Glutamatergic neuron (in vitro differentiated cells): ENCODE measurements around the gene AQP10. TPM values are rescaled to one million over a fixed set of nuclear protein-coding genes. Genes with fewer than 3 reads are reported as not detected.

Experiments used
- DNase-seq: peaks from one replicate; pipeline ENCODE4 v3.0.0; 2022
- H3K27ac Mint-ChIP-seq: one replicate; pipeline ENCODE4 v1.8.0; 2020; ENCODE audit warnings: mild to moderate bottlenecking, mixed read lengths, inconsistent platforms; ENCODE audit not compliant: unreplicated experiment
- H3K27me3 Mint-ChIP-seq: one replicate; pipeline ENCODE4 v1.8.0; 2020; ENCODE audit warnings: mild to moderate bottlenecking, moderate library complexity, mixed read lengths, inconsistent platforms; ENCODE audit not compliant: unreplicated experiment
- H3K36me3 Mint-ChIP-seq: one replicate; pipeline ENCODE4 v1.8.0; 2020; ENCODE audit warnings: mild to moderate bottlenecking, mixed read lengths, inconsistent platforms; ENCODE audit not compliant: unreplicated experiment
- H3K4me1 Mint-ChIP-seq: one replicate; pipeline ENCODE4 v1.8.0; 2020; ENCODE audit warnings: mild to moderate bottlenecking, low read depth, mixed read lengths, inconsistent platforms; ENCODE audit not compliant: unreplicated experiment
- H3K4me3 Mint-ChIP-seq: one replicate; pipeline ENCODE4 v1.8.0; 2020; ENCODE audit warnings: mild to moderate bottlenecking, mixed read lengths, inconsistent platforms; ENCODE audit not compliant: unreplicated experiment
- H3K9me3 Mint-ChIP-seq: one replicate; pipeline ENCODE4 v1.8.0; 2020; ENCODE audit warnings: mild to moderate bottlenecking, moderate library complexity, mixed read lengths, inconsistent platforms; ENCODE audit not compliant: unreplicated experiment
- CTCF ChIP-seq: fragments of 200-600 bp; sonication (generic); IDR thresholded peaks from one replicate; pipeline ENCODE4 v1.5.0; 2021; ENCODE audit not compliant: partially characterized antibody, unreplicated experiment
- total RNA-seq: library from RNA; stranded (reverse); fragmentation: NEBNext Ultra II Directional; extraction: Animal tissue kit (Norgen Biotek cat#: 25700); gene quantifications from one replicate; pipeline ENCODE4 v1.2.1, GENCODE V29; 2021; ENCODE audit not compliant: unreplicated experiment

The AQP10 gene
- total RNA-seq, 1 donor from 2014 or later, result not detected

DNA sequence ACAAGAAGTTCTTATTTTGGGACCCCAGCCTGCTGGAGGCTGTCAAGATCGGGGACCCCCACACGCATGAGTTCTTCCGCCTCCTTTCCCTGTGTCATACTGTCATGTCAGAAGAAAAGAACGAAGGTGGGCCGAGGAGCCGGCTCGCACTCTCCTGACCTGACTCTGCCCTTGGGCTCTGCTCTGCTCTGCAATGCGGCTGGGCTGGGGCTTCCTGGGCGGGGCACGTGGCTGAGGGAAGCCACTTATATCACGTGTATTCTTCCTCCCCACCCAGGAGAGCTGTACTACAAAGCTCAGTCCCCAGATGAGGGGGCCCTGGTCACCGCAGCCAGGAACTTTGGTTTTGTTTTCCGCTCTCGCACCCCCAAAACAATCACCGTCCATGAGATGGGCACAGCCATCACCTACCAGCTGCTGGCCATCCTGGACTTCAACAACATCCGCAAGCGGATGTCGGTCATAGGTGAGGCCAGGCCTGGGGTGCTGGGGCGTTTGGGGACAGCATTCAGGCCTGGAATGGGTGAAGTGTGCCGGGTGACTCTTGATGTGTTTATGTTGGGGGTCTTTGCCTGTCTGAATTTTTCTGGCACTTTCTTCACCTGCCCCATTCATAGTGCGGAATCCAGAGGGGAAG is 22.1 kb downstream of the AQP10 start:
- Mint-ChIP-seq H3K27ac (no peak overlapping the region), H3K4me1 (peaks cover 2% of the 10 kb centered on the region), H3K27me3 (peaks cover 3% of the 10 kb centered on the region), H3K36me3 (peaks cover 4% of the 10 kb centered on the region), H3K9me3 (no peaks in the 10 kb centered on the region), H3K4me3 (no peak overlapping the region)
- no peak for DNase-seq
- no peak for TF ChIP-seq CTCF

GRCh38 chr1:154344977-154345837 is 24.3 kb downstream of the AQP10 start:
- Mint-ChIP-seq H3K4me1 (peaks cover 14% of the 10 kb centered on the region), H3K27ac (peak overlapping the region; percentile 68), H3K4me3 (peak overlapping the region; percentile 57), H3K27me3 (peaks cover 8% of the 10 kb centered on the region), H3K9me3 (peaks cover 3% of the 10 kb centered on the region), H3K36me3 (peaks cover 4% of the 10 kb centered on the region)
- TF ChIP-seq CTCF, result peak; percentile 72
- peak; percentile 63 for DNase-seq

GRCh38 chr1:154346276-154346917 is 25.5 kb downstream of the AQP10 start:
- no peak overlapping the region for H3K4me3 Mint-ChIP-seq
- H3K9me3 Mint-ChIP-seq, result peaks cover 3% of the 10 kb centered on the region
- peaks cover 17% of the 10 kb centered on the region for H3K4me1 Mint-ChIP-seq
- DNase-seq, result no peak
- peaks cover 8% of the 10 kb centered on the region for H3K27me3 Mint-ChIP-seq
- peaks cover 4% of the 10 kb centered on the region for H3K36me3 Mint-ChIP-seq
- no peak overlapping the region for H3K27ac Mint-ChIP-seq
- TF ChIP-seq CTCF, result no peak

DNA sequence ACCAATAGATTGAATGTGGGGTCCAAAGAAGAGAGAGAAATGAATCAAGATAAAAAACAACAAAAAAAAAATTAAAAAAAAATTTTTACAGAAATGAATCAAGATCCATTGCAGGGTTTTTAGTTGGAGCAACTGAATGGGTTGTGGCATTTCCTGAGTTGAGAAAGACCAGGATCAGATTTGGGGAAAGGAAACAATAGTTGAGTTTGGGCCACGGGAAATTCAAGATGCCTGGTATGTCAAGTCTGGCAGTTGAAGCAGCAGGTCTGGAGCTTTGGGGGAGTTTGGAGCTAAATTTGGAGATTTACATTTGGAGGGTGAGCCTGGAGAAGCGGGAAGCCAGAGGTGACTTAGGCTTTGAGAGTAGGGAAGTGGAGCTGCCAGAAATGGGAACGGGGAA is 27.1 kb downstream of the AQP10 start:
- Mint-ChIP-seq H3K4me1 (peaks cover 24% of the 10 kb centered on the region), H3K36me3 (peaks cover 4% of the 10 kb centered on the region), H3K4me3 (peak overlapping the region; percentile 46), H3K27ac (peak overlapping the region; percentile 39), H3K9me3 (peaks cover 3% of the 10 kb centered on the region), H3K27me3 (peaks cover 8% of the 10 kb centered on the region)
- DNase-seq, result no peak
- no peak for TF ChIP-seq CTCF
